BJ (cell line): ENCODE measurements around the gene FZR1. TPM values are rescaled to one million over a fixed set of nuclear protein-coding genes. Genes with fewer than 3 reads are reported as not detected.

Source experiments
- CTCF ChIA-PET: fragments of 350-600 bp; formaldehyde crosslinking; extraction: SDS; loops from one replicate; lab custom pipeline; 2021; ENCODE audit warnings: antibody characterized with exemption, inconsistent platforms; lab: Yijun Ruan, JAX
- POLR2A ChIA-PET: fragments of 300-600 bp; sonication (Branson Sonifier 250); formaldehyde crosslinking; extraction: SDS; loops from one replicate; lab custom pipeline; 2021; ENCODE audit warnings: antibody characterized with exemption; lab: Charles Lee
- DNase-seq: peaks from one replicate; pipeline ENCODE4 v3.0.0-alpha.2; 2011; ENCODE audit warnings: low read depth
- H3K27me3 ChIP-seq: 2 replicates; pipeline ENCODE4 v1.6.0; 2011; ENCODE audit warnings: low read length; ENCODE audit not compliant: control insufficient read depth, insufficient read depth
- H3K36me3 ChIP-seq: 2 replicates; pipeline ENCODE4 v1.5.1; 2011; ENCODE audit warnings: low read length; ENCODE audit not compliant: control insufficient read depth, insufficient read depth
- H3K4me3 ChIP-seq: 2 replicates; pipeline ENCODE4 v1.5.1; 2011; ENCODE audit warnings: low read depth, mild to moderate bottlenecking, control low read depth, low read length
- polyA plus RNA-seq: library from polyadenylated mRNA; depleted of rRNA; stranded (reverse); fragments of >200 nt; gene quantifications from 2 replicates; pipeline ENCODE4 v1.2.3, GENCODE V29; 2011; rRNA removed
- small RNA-seq: library from RNA; depleted of rRNA; stranded (forward); fragments of <200 nt; gene quantifications from one replicate; pipeline ENCODE3, GENCODE V24; 2012; ENCODE audit warnings: low replicate concordance, low read depth; ENCODE audit not compliant: insufficient read length
- TF ChIP-seq, protein P1 (sequence below): IDR thresholded peaks from 2 replicates; pipeline ENCODE4 v1.5.1; 2011; ENCODE audit warnings: low read depth, mild to moderate bottlenecking, control low read depth, inconsistent platforms, low read length, moderate library complexity; ENCODE audit not compliant: insufficient read depth

Gene FZR1
- polyA plus RNA-seq, 1 experiment, result 52.3 TPM

GRCh38 chr19:3586707-3587346 lies 80.7 kb downstream of the FZR1 start:
- H3K36me3 ChIP-seq, result no peaks in the 10 kb centered on the region
- DNase-seq, result no peak
- POLR2A ChIA-PET, result no interaction called here
- H3K4me3 ChIP-seq, result no peak overlapping the region
- CTCF ChIA-PET, result interaction anchor here (1.0 to 2.0 kb wide), 3 partner anchors 9 to 42 kb away, joined by 3 to 10 read pairs (median 4); no protein-coding TSS in a partner anchor
- TF ChIP-seq, protein P1, sequence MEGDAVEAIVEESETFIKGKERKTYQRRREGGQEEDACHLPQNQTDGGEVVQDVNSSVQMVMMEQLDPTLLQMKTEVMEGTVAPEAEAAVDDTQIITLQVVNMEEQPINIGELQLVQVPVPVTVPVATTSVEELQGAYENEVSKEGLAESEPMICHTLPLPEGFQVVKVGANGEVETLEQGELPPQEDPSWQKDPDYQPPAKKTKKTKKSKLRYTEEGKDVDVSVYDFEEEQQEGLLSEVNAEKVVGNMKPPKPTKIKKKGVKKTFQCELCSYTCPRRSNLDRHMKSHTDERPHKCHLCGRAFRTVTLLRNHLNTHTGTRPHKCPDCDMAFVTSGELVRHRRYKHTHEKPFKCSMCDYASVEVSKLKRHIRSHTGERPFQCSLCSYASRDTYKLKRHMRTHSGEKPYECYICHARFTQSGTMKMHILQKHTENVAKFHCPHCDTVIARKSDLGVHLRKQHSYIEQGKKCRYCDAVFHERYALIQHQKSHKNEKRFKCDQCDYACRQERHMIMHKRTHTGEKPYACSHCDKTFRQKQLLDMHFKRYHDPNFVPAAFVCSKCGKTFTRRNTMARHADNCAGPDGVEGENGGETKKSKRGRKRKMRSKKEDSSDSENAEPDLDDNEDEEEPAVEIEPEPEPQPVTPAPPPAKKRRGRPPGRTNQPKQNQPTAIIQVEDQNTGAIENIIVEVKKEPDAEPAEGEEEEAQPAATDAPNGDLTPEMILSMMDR, result no peak
- 0 out of 2 replicates have a peak, but pooled peaks cover 1% of the 10 kb centered on the region for H3K27me3 ChIP-seq

Small RNA genes lying within 50 kb of the gene (small RNA-seq; reads per million reads assigned to genes)
- gene AC005786.1, result not detected
- not detected for gene RF00212

Other genes with a start within 250 kb of the FZR1 start
- gene NFIC, start 139.7 kb upstream of the FZR1 start, polyA plus RNA-seq, result 3.7 and 5.0 TPM in 2 replicates
- 0.12 and 0.20 TPM in 2 replicates for gene SMIM24, start 25.8 kb upstream of the FZR1 start, polyA plus RNA-seq
- gene SMIM44, start 22.9 kb upstream of the FZR1 start, polyA plus RNA-seq, result not detected in 2 replicates
- 3.9 and 8.3 TPM in 2 replicates for gene DOHH, start 5.6 kb upstream of the FZR1 start, polyA plus RNA-seq
- not detected in 2 replicates for gene TEKTIP1, start 32.9 kb downstream of the FZR1 start, polyA plus RNA-seq
- gene MFSD12, start 51.3 kb downstream of the FZR1 start, polyA plus RNA-seq, result 35.0 and 54.7 TPM in 2 replicates
- gene HMG20B, start 66.6 kb downstream of the FZR1 start, polyA plus RNA-seq, result 39.7 and 54.2 TPM in 2 replicates
- 0.36 and 0.63 TPM in 2 replicates for gene GIPC3, start 79.2 kb downstream of the FZR1 start, polyA plus RNA-seq
- gene TBXA2R, start 100.6 kb downstream of the FZR1 start, polyA plus RNA-seq, result 0.54 and 1.2 TPM in 2 replicates
- 9.3 and 13.8 TPM in 2 replicates for gene CACTIN, start 120.5 kb downstream of the FZR1 start, polyA plus RNA-seq
- gene PIP5K1C, start 194.2 kb downstream of the FZR1 start, polyA plus RNA-seq, result 14.2 and 35.3 TPM in 2 replicates
- not detected in 2 replicates for gene TJP3, start 202.1 kb downstream of the FZR1 start, polyA plus RNA-seq